Measurements from ENCODE around the gene ASRGL1.

GRCh38 chr11:62401811-62402210, 64.6 kb downstream of the ASRGL1 start:
- TF ChIP-seq CTCF (IDR thresholded peaks at IDR 0.05; ENCODE audit: poor library complexity) (no peak), EZH2phosphoT487 (IDR thresholded peaks at IDR 0.05; ENCODE audit: low read depth, severe bottlenecking, unreplicated experiment) (no peak)
